Measurements from ENCODE around the gene SPDYE16.
"Not testable (repeated sequence)": the region's sequence is repeated elsewhere in the genome, so short reads cannot be mapped to it uniquely, and the experiment has no call there.

GRCh38 chr7:76487969-76488368 lies 55.1 kb downstream of the SPDYE16 start:
- TF ChIP-seq CTCF, POLR2A, POLR2AphosphoS5 (IDR thresholded peaks at IDR 0.05): not testable (repeated sequence)
